D721Med (cell line): Measurements from ENCODE around the gene PPP2R1B.

Experiments used
- DNase-seq: peaks from one replicate; pipeline ENCODE4 v3.0.0; 2011; ENCODE audit warnings: low spot score; ENCODE audit not compliant: insufficient read length
- FAIRE-seq: peaks from 2 replicates; lab custom pipeline; 2011; peaks lifted over from hg19 to GRCh38; lab: Jason Lieb, UNC
- CTCF ChIP-seq: IDR thresholded peaks from 2 replicates; pipeline ENCODE4 v1.5.1; 2012; ENCODE audit warnings: mild to moderate bottlenecking, control low read depth; ENCODE audit not compliant: insufficient read depth; ENCODE audit errors: missing control alignments

The PPP2R1B gene

DNA sequence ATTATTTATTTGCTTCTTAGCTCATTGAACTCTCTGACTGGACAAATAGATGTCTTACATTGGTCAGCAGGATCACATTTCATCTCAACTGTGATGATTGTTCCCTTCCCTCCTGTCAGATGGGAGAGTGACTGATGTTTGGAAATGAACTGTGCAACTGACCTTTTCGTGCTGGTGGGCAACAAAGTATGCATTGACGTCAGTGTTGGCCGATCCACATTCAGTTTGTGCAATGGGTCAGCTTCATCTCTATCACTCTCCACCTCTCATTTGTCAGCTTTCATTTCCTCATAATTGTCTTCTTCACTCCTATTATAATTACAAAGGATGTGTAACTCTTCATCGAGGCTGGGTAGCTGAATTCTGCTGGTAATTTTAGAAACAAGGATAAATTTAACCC, 71.3 kb downstream of the PPP2R1B start:
- FAIRE-seq (no peak), DNase-seq (no peak)

GRCh38 chr11:111693224-111693937, 72.8 kb downstream of the PPP2R1B start:
- DNase-seq (no peak), FAIRE-seq (no peak)
- TF ChIP-seq CTCF: no peak

More for the DNA sequence above, 71.3 kb downstream of the PPP2R1B start:
- TF ChIP-seq CTCF: no peak

DNA sequence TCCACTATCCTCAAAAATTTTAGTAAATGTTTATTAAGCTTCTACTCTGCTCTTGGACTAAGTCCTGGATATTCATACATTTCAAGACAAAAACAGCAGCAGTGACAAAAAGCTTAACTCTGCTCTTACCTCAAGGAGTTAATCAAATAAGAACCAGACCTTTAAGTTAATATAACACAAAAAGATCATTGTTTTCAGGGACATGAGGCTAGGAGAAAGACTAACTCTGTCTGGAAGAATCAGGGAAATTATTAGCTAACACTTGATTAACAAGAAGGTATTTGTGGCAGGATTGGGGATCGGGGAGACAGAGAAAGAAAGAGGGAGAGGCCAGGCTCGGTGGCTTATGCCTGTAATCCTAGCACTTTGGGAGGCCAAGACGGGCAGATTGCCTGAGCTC, 74.4 kb downstream of the PPP2R1B start:
- no peak for TF ChIP-seq CTCF
- DNase-seq: no peak
- FAIRE-seq: no peak

DNA sequence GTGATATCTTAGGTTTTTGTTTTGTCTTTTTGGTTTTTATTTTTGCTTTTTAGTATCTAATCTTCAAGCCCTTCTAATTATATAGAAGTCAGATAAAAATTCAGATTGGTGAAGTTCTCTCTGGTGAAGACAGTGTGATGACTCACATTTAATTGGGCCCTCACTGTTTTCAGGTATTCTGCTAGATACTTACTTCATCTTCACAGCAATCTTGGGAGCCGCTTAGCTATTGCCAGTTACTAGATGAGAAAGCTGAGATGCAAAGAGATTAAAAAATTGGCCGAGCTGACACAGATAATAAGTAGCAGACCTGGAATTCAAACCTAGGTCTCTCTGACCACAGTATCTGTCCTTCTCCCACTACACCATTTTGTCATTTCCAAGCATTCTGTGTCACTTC, 75.0 kb downstream of the PPP2R1B start:
- FAIRE-seq: no peak
- no peak for DNase-seq
- TF ChIP-seq CTCF: no peak

GRCh38 chr11:111688013-111688412, 78.2 kb downstream of the PPP2R1B start:
- FAIRE-seq (no peak), DNase-seq (no peak)
- TF ChIP-seq CTCF: no peak

GRCh38 chr11:111684251-111684650, 81.9 kb downstream of the PPP2R1B start:
- FAIRE-seq (no peak), DNase-seq (no peak)
- no peak for TF ChIP-seq CTCF

GRCh38 chr11:111683806-111684205, 82.4 kb downstream of the PPP2R1B start:
- FAIRE-seq: no peak
- TF ChIP-seq CTCF: no peak
- DNase-seq: no peak
